ENCODE data around the gene ANKRD55.
"Not testable (repeated sequence)": the region's sequence is repeated elsewhere in the genome, so short reads cannot be mapped to it uniquely, and the experiment has no call there.

Gene ANKRD55

GRCh38 chr5:56253126-56253525 lies 20.0 kb upstream of the ANKRD55 start:
- no peak for DNase-seq (ENCODE audit: low read depth)

GRCh38 chr5:56251918-56252553 lies 18.9 kb upstream of the ANKRD55 start:
- DNase-seq (ENCODE audit: low read depth) = no peak

- DNase-seq (ENCODE audit: low read depth) = no peak
These were observed 18.3 kb upstream of the ANKRD55 start for GRCh38 chr5:56251440-56251839.

- DNase-seq (ENCODE audit: low read depth) = no peak
These were observed 16.9 kb upstream of the ANKRD55 start for GRCh38 chr5:56250011-56250410.

GRCh38 chr5:56249085-56249484 lies 16.0 kb upstream of the ANKRD55 start:
- not testable (repeated sequence) for DNase-seq (ENCODE audit: low read depth)

- DNase-seq (ENCODE audit: low read depth) = no peak
These were observed 14.5 kb upstream of the ANKRD55 start for GRCh38 chr5:56247592-56247991.

- no peak for DNase-seq (ENCODE audit: low read depth)
These were observed 13.6 kb upstream of the ANKRD55 start for GRCh38 chr5:56246769-56247168.

GRCh38 chr5:56245481-56245880 lies 12.4 kb upstream of the ANKRD55 start:
- DNase-seq (ENCODE audit: low read depth) = no peak

- no peak for DNase-seq (ENCODE audit: low read depth)
These were observed 11.5 kb upstream of the ANKRD55 start for GRCh38 chr5:56244627-56245026.

GRCh38 chr5:56242271-56242670 lies 9.1 kb upstream of the ANKRD55 start:
- DNase-seq (ENCODE audit: low read depth) = not testable (repeated sequence)

GRCh38 chr5:56232538-56232937 lies 592 bp downstream of the ANKRD55 start:
- no peak for DNase-seq (ENCODE audit: low read depth)

GRCh38 chr5:56230576-56230975 lies 2.6 kb downstream of the ANKRD55 start:
- DNase-seq (ENCODE audit: low read depth) = no peak

- DNase-seq (ENCODE audit: low read depth) = no peak
These were observed 4.0 kb downstream of the ANKRD55 start for GRCh38 chr5:56229111-56229510.

- no peak for DNase-seq (ENCODE audit: low read depth)
These were observed 4.5 kb downstream of the ANKRD55 start for GRCh38 chr5:56228631-56229030.

GRCh38 chr5:56227691-56228090 lies 5.4 kb downstream of the ANKRD55 start:
- no peak for DNase-seq (ENCODE audit: low read depth)

GRCh38 chr5:56223298-56223697 lies 9.8 kb downstream of the ANKRD55 start:
- DNase-seq (ENCODE audit: low read depth) = not testable (repeated sequence)

- not testable (repeated sequence) for DNase-seq (ENCODE audit: low read depth)
These were observed 11.5 kb downstream of the ANKRD55 start for GRCh38 chr5:56221601-56222000.

GRCh38 chr5:56215019-56215830 lies 17.9 kb downstream of the ANKRD55 start:
- no peak for DNase-seq (ENCODE audit: low read depth)

- DNase-seq (ENCODE audit: low read depth) = not testable (repeated sequence)
These were observed 19.1 kb downstream of the ANKRD55 start for GRCh38 chr5:56213886-56214535.

GRCh38 chr5:56212130-56212879 lies 20.8 kb downstream of the ANKRD55 start:
- no peak for DNase-seq (ENCODE audit: low read depth)

- DNase-seq (ENCODE audit: low read depth) = no peak
These were observed 21.7 kb downstream of the ANKRD55 start for GRCh38 chr5:56211298-56211865.

GRCh38 chr5:56208681-56209080 lies 24.4 kb downstream of the ANKRD55 start:
- DNase-seq (ENCODE audit: low read depth) = no peak

Data from stimulated activated CD4-positive, alpha-beta T cell treated with anti-CD3 and anti-CD28 coated beads, Interleukin-2, amount 100 ng/mL, for 4 hours (primary cell).